ENCODE data around the gene MEIS2.

The MEIS2 gene

GRCh38 chr15:37098468-37099318 is 1.7 kb downstream of the MEIS2 start:
- no peak for DNase-seq (ENCODE audit: low spot score)

- DNase-seq (ENCODE audit: low spot score) = no peak
Observed at GRCh38 chr15:37097144-37097919, 3.0 kb downstream of the MEIS2 start.

- no peak for DNase-seq (ENCODE audit: low spot score)
Observed at GRCh38 chr15:37096558-37097143, 3.7 kb downstream of the MEIS2 start.

GRCh38 chr15:37095770-37096557 is 4.4 kb downstream of the MEIS2 start:
- no peak for DNase-seq (ENCODE audit: low spot score)

GRCh38 chr15:37094915-37095711 is 5.2 kb downstream of the MEIS2 start:
- no peak for DNase-seq (ENCODE audit: low spot score)

GRCh38 chr15:37094333-37094914 is 5.9 kb downstream of the MEIS2 start:
- no peak for DNase-seq (ENCODE audit: low spot score)

- DNase-seq (ENCODE audit: low spot score) = no peak
Observed at GRCh38 chr15:37093480-37094332, 6.6 kb downstream of the MEIS2 start.

GRCh38 chr15:37090543-37091175 is 9.7 kb downstream of the MEIS2 start:
- no peak for DNase-seq (ENCODE audit: low spot score)

GRCh38 chr15:37088436-37088835 is 11.9 kb downstream of the MEIS2 start:
- DNase-seq (ENCODE audit: low spot score) = no peak

- no peak for DNase-seq (ENCODE audit: low spot score)
Observed at GRCh38 chr15:37087131-37087588, 13.2 kb downstream of the MEIS2 start.

GRCh38 chr15:37086521-37086920 is 13.8 kb downstream of the MEIS2 start:
- DNase-seq (ENCODE audit: low spot score) = no peak

- DNase-seq (ENCODE audit: low spot score) = no peak
Observed at GRCh38 chr15:37086120-37086519, 14.2 kb downstream of the MEIS2 start.

GRCh38 chr15:37084602-37085001 is 15.7 kb downstream of the MEIS2 start:
- no peak for DNase-seq (ENCODE audit: low spot score)

GRCh38 chr15:37083610-37084009 is 16.7 kb downstream of the MEIS2 start:
- DNase-seq (ENCODE audit: low spot score) = no peak

GRCh38 chr15:37081983-37082382 is 18.4 kb downstream of the MEIS2 start:
- DNase-seq (ENCODE audit: low spot score) = no peak

GRCh38 chr15:37080261-37080921 is 20.0 kb downstream of the MEIS2 start:
- DNase-seq (ENCODE audit: low spot score) = no peak

GRCh38 chr15:37079726-37080125 is 20.6 kb downstream of the MEIS2 start:
- DNase-seq (ENCODE audit: low spot score) = no peak

- no peak for DNase-seq (ENCODE audit: low spot score)
Observed at GRCh38 chr15:37078566-37078965, 21.8 kb downstream of the MEIS2 start.

All from activated CD4-positive, alpha-beta T cell treated with anti-CD3 and anti-CD28 coated beads, Interleukin-2, Interleukin-4, amounts not matched to agents 100 ng/mL and 50 ng/mL, durations not matched to agents 16 hours and 8 hours (primary cell).